Measurements from ENCODE around the gene PCDHA11. TPM values are rescaled to one million over a fixed set of nuclear protein-coding genes. Genes with fewer than 3 reads are reported as not detected.
"Not testable (repeated sequence)": the region's sequence is repeated elsewhere in the genome, so short reads cannot be mapped to it uniquely, and the experiment has no call there.

Gene PCDHA11
- total and polyA plus RNA-seq, 3 experiments from 2014 or later, result not detected

DNA sequence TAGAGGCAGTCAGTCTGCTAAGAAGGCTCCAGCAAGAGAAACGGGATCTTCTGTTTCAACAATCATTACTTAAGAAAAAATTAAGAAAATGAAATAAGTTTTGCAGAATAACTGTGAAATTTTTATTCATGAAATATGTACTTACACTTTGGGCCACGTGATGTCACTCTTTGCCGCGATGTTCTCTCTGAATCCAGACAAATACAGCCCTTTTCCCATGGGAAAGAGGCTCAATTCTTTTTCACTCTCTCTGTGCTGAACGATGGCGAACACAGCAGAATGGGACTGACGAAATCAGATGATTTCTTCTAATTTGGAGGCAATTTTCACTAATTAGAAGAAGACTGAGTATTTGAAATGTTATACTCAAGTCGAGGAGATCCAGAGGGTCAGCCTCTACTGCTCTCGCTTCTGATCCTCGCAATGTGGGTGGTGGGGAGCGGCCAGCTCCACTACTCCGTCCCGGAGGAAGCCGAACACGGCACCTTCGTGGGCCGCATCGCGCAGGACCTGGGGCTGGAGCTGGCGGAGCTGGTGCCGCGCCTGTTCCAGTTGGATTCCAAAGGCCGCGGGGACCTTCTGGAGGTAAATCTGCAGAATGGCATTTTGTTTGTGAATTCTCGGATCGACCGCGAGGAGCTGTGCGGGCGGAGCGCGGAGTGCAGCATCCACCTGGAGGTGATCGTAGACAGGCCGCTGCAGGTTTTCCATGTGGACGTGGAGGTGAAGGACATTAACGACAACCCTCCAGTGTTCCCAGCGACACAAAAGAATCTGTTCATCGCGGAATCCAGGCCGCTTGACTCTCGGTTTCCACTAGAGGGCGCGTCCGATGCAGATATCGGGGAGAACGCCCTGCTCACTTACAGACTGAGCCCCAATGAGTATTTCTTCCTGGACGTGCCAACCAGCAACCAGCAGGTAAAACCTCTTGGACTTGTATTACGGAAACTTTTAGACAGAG lies 20.3 kb upstream of the PCDHA11 start, which contains the start of gene PCDHA9:
Gene PCDHA9 (plus strand): TSS at position 244 of the 964 bp plus-strand sequence. CDS start 114 bp downstream, at position 358.
- POLR2A ChIA-PET; H3K4me3 Mint-ChIP-seq; DNase-seq; H3K27ac ChIP-seq (ENCODE audit: low read depth, low read length); H3K4me1 ChIP-seq (ENCODE audit: insufficient read depth, low read length); H3K36me3 ChIP-seq (ENCODE audit: insufficient read depth, low read length); CTCF ChIA-PET; H3K36me3 Mint-ChIP-seq; H3K4me1 Mint-ChIP-seq; H3K27ac Mint-ChIP-seq; H3K27me3 ChIP-seq (ENCODE audit: insufficient read depth, low read length, poor library complexity, severe bottlenecking); H3K9me3 ChIP-seq (ENCODE audit: low read length); H3K4me3 ChIP-seq (ENCODE audit: low read length): not testable (repeated sequence)
- Mint-ChIP-seq H3K9me3 (peaks cover 9 to 19% (median 12%) of the 10 kb centered on the region in 5 donors), H3K27me3 (peaks cover 3 to 32% of the 10 kb centered on the region in 2 donors)

GRCh38 chr5:140849831-140850634 lies 18.7 kb upstream of the PCDHA11 start:
- H3K36me3 ChIP-seq (ENCODE audit: insufficient read depth, low read length); DNase-seq; H3K4me1 ChIP-seq (ENCODE audit: insufficient read depth, low read length); H3K36me3 Mint-ChIP-seq; CTCF ChIA-PET; H3K4me1 Mint-ChIP-seq; H3K9me3 ChIP-seq (ENCODE audit: low read length); H3K27me3 ChIP-seq (ENCODE audit: insufficient read depth, low read length, poor library complexity, severe bottlenecking); POLR2A ChIA-PET; H3K4me3 Mint-ChIP-seq; H3K4me3 ChIP-seq (ENCODE audit: low read length); H3K27ac ChIP-seq (ENCODE audit: low read depth, low read length); H3K27ac Mint-ChIP-seq: not testable (repeated sequence)
- H3K27me3 Mint-ChIP-seq, result peaks cover 3 to 38% of the 10 kb centered on the region in 2 donors
- H3K9me3 Mint-ChIP-seq, result peaks cover 5 to 14% (median 10%) of the 10 kb centered on the region in 5 donors

GRCh38 chr5:140855772-140856674 lies 12.7 kb upstream of the PCDHA11 start, which contains the start of gene PCDHA10:
TSS of gene PCDHA10 (plus strand) at chr5:140855897. CDS start at chr5:140856049, 152 bp downstream.
- Histone ChIP-seq H3K27me3 (ENCODE audit: insufficient read depth, low read length, poor library complexity, severe bottlenecking) (no peaks in the 10 kb centered on the region), H3K36me3 (ENCODE audit: insufficient read depth, low read length) (no peaks in the 10 kb centered on the region), H3K9me3 (ENCODE audit: low read length) (no peaks in the 10 kb centered on the region), H3K4me3 (ENCODE audit: low read length) (no peak within 1 kb of the TSS), H3K27ac (ENCODE audit: low read depth, low read length) (no peak within 1 kb of the TSS), H3K4me1 (ENCODE audit: insufficient read depth, low read length) (no peaks in the 10 kb centered on the region)
- DNase-seq, result no peak
- ChIA-PET POLR2A (no interaction called here), CTCF (no interaction called here)
- Mint-ChIP-seq H3K9me3 (peaks cover 6 to 14% (median 9%) of the 10 kb centered on the region in 5 donors), H3K27me3 (peaks cover 5 to 35% of the 10 kb centered on the region in 2 donors), H3K4me1 (no peaks in the 10 kb centered on the region), H3K4me3 (no peak within 1 kb of the TSS), H3K27ac (no peak within 1 kb of the TSS), H3K36me3 (no peaks in the 10 kb centered on the region)

DNA sequence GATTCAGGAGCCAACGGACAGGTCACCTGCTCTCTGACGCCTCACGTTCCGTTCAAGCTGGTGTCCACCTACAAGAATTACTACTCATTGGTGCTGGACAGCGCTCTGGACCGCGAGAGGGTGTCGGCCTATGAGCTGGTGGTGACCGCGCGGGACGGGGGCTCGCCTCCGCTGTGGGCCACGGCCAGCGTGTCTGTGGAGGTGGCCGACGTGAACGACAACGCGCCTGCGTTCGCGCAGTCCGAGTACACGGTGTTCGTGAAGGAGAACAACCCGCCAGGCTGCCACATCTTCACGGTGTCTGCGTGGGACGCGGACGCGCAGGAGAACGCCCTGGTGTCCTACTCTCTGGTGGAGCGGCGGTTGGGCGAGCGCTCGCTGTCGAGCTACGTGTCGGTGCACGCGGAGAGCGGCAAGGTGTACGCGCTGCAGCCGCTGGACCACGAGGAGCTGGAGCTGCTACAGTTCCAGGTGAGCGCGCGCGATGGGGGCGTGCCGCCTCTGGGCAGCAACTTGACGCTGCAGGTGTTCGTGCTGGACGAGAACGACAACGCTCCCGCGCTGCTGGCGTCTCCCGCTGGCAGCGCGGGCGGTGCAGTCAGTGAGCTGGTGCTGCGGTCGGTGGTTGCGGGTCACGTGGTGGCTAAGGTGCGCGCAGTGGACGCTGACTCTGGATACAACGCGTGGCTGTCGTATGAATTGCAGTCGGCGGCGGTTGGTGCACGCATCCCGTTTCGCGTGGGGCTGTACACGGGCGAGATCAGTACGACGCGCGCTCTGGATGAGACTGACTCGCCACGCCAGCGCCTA lies 11.4 kb upstream of the PCDHA11 start:
- Mint-ChIP-seq H3K36me3 (no peaks in the 10 kb centered on the region), H3K27ac (no peak overlapping the region), H3K4me1 (no peaks in the 10 kb centered on the region), H3K27me3 (peaks cover 12 to 42% of the 10 kb centered on the region in 2 donors), H3K9me3 (peaks cover 6 to 19% (median 15%) of the 10 kb centered on the region in 5 donors), H3K4me3 (no peak overlapping the region)
- ChIA-PET POLR2A (no interaction called here), CTCF (no interaction called here)
- H3K4me3 ChIP-seq (ENCODE audit: low read length), result no peak overlapping the region
- no peaks in the 10 kb centered on the region for H3K27me3 ChIP-seq (ENCODE audit: insufficient read depth, low read length, poor library complexity, severe bottlenecking)
- no peak for DNase-seq
- no peaks in the 10 kb centered on the region for H3K4me1 ChIP-seq (ENCODE audit: insufficient read depth, low read length)
- H3K9me3 ChIP-seq (ENCODE audit: low read length), result no peaks in the 10 kb centered on the region
- H3K27ac ChIP-seq (ENCODE audit: low read depth, low read length), result no peak overlapping the region
- H3K36me3 ChIP-seq (ENCODE audit: insufficient read depth, low read length), result no peaks in the 10 kb centered on the region

- Mint-ChIP-seq H3K9me3 (peaks cover 6 to 17% (median 15%) of the 10 kb centered on the region in 5 donors), H3K4me1 (no peaks in the 10 kb centered on the region), H3K4me3 (no peak overlapping the region), H3K27ac (no peak overlapping the region), H3K36me3 (no peaks in the 10 kb centered on the region), H3K27me3 (peaks cover 12 to 38% of the 10 kb centered on the region in 2 donors)
- no peak for DNase-seq
- no peaks in the 10 kb centered on the region for H3K4me1 ChIP-seq (ENCODE audit: insufficient read depth, low read length)
- no peak overlapping the region for H3K4me3 ChIP-seq (ENCODE audit: low read length)
- ChIA-PET POLR2A (no interaction called here), CTCF (no interaction called here)
- no peaks in the 10 kb centered on the region for H3K27me3 ChIP-seq (ENCODE audit: insufficient read depth, low read length, poor library complexity, severe bottlenecking)
- H3K36me3 ChIP-seq (ENCODE audit: insufficient read depth, low read length), result no peaks in the 10 kb centered on the region
- no peak overlapping the region for H3K27ac ChIP-seq (ENCODE audit: low read depth, low read length)
- no peaks in the 10 kb centered on the region for H3K9me3 ChIP-seq (ENCODE audit: low read length)
These were observed 10.8 kb upstream of the PCDHA11 start for GRCh38 chr5:140857987-140858240.

DNA sequence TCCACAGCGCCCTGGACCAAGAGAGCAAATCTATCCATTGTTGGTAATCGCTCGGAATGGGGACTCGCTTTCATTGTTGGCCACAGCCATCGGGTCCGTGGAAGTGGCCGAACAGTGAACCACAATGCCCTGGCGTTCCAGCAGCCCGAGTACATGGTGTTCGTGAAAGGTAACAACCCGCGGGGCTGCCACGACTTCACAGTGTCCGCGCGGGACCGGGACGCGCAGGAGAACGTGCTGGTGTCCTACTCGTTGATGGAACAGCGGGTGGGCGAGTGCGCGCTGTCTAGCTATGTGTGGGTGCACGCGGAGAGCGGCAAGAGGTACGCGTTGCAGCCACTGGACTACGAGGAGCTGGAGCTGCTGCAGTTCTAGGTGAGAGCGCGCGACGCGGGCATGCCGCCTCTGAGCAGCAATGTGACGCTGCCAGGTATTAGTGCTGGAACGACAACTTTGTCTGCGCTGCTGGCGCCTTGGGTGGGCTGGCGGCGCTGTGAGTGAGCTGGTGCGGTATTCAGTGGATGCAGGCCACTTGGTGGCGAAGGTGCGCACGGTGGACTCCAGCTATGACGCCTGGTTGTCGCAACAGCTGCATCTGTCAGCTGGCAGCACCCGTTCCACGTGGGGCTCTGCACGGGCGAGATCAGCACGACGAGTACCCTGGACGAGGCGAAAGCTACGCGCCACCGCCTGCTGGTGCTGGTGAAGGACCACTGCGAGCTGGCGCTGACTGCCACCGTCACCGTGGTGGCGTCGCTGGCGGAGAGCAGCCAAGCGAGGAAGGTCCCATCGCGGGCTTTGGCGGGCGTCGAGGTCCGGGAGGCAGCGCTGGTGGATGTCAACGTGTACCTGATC lies 6.1 kb upstream of the PCDHA11 start:
- ChIA-PET POLR2A (no interaction called here), CTCF (no interaction called here)
- Histone ChIP-seq H3K9me3 (ENCODE audit: low read length) (no peaks in the 10 kb centered on the region), H3K36me3 (ENCODE audit: insufficient read depth, low read length) (no peaks in the 10 kb centered on the region), H3K27ac (ENCODE audit: low read depth, low read length) (no peak overlapping the region), H3K4me1 (ENCODE audit: insufficient read depth, low read length) (no peaks in the 10 kb centered on the region), H3K4me3 (ENCODE audit: low read length) (no peak overlapping the region), H3K27me3 (ENCODE audit: insufficient read depth, low read length, poor library complexity, severe bottlenecking) (no peaks in the 10 kb centered on the region)
- DNase-seq, result no peak
- Mint-ChIP-seq H3K4me1 (no peaks in the 10 kb centered on the region), H3K9me3 (peaks cover 0 to 20% (median 11%) of the 10 kb centered on the region in 5 donors), H3K27me3 (peaks cover 12 to 28% of the 10 kb centered on the region in 2 donors), H3K27ac (no peak overlapping the region), H3K36me3 (no peaks in the 10 kb centered on the region), H3K4me3 (no peak overlapping the region)

DNA sequence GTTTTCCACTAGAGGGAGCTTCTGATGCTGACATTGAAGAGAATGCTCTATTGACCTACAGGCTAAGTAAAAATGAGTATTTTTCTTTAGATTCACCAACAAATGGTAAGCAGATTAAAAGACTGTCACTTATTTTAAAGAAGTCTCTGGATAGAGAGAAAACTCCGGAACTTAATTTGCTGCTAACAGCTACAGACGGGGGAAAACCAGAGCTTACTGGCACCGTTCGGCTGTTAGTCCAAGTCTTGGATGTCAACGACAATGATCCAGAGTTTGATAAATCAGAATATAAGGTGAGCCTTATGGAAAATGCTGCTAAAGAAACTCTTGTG lies 764 bp downstream of the PCDHA11 start:
- Histone ChIP-seq H3K9me3 (ENCODE audit: low read length) (no peaks in the 10 kb centered on the region), H3K36me3 (ENCODE audit: insufficient read depth, low read length) (no peaks in the 10 kb centered on the region), H3K27ac (ENCODE audit: low read depth, low read length) (no peak overlapping the region), H3K4me3 (ENCODE audit: low read length) (no peak overlapping the region), H3K27me3 (ENCODE audit: insufficient read depth, low read length, poor library complexity, severe bottlenecking) (no peaks in the 10 kb centered on the region), H3K4me1 (ENCODE audit: insufficient read depth, low read length) (no peaks in the 10 kb centered on the region)
- H3K27ac Mint-ChIP-seq, result no peak overlapping the region
- POLR2A ChIA-PET, result no interaction called here
- H3K4me1 Mint-ChIP-seq, result no peaks in the 10 kb centered on the region
- peaks cover 0 to 8% (median 0%) of the 10 kb centered on the region in 3 donors for H3K36me3 Mint-ChIP-seq
- CTCF ChIA-PET, result no interaction called here
- H3K9me3 Mint-ChIP-seq, result peaks cover 11 to 31% (median 14%) of the 10 kb centered on the region in 5 donors
- no peak for DNase-seq
- peaks cover 2 to 26% of the 10 kb centered on the region in 2 donors for H3K27me3 Mint-ChIP-seq
- no peak overlapping the region for H3K4me3 Mint-ChIP-seq
